HCT116 (cell line): ENCODE results near the gene ANKLE1. TPM values are rescaled to one million over a fixed set of nuclear protein-coding genes. Genes with fewer than 3 reads are reported as not detected.

Experiments
- ATAC-seq: fragments of 200-7000 bp; cut with Tn5 transposase; 2 replicates; pipeline ENCODE4 v1.9.1; 2020; ENCODE audit warnings: mild to moderate bottlenecking, moderate library complexity
- BruUV-seq: library from RNA; stranded (reverse); fragments of 400-500 nt; replicated peaks from 2 replicates; lab custom pipeline; 2021; lab: Mats Ljungman, UMichigan
- CTCF ChIA-PET: fragments of 300-600 bp; sonication (Branson Sonifier 250); formaldehyde crosslinking; loops from one replicate; lab custom pipeline; 2021; ENCODE audit warnings: antibody characterized with exemption; lab: Charles Lee
- POLR2A ChIA-PET: fragments of 300-600, 350-600 bp; sonication (Branson Sonifier 250); formaldehyde crosslinking; loops from one replicate; lab custom pipeline; 2021; ENCODE audit warnings: antibody characterized with exemption; lab: Charles Lee
- RAD21 ChIA-PET, 2 experiments: fragments of 300-600 bp; sonication (Branson Sonifier 250); formaldehyde crosslinking; loops; one replicate each; lab custom pipeline; 2023; ENCODE audit warnings: low total read pairs in 2 of 2; ENCODE audit not compliant: uncharacterized antibody in 2 of 2, unreplicated experiment in 2 of 2, low non-redundant PET in 1 of 2; lab: Charles Lee
- DNase-seq: peaks from one replicate; pipeline ENCODE4 v3.0.0-alpha.2; 2010; ENCODE audit warnings: low read depth, low spot score
- H2AFZ ChIP-seq: fragments of 200-600 bp; shearing (Covaris generic), sonication (generic); 2 replicates; pipeline ENCODE4 v1.6.1; 2017; ENCODE audit warnings: low read depth, mixed run types, mixed read lengths, antibody characterized with exemption, low read length; ENCODE audit not compliant: poor library complexity, severe bottlenecking
- H3K27ac ChIP-seq: 2 replicates; pipeline ENCODE4 v1.5.1; 2012; ENCODE audit warnings: low read depth, low read length
- H3K27me3 ChIP-seq: fragments of 200-600 bp; sonication (generic); 2 replicates; pipeline ENCODE4 v1.6.1; 2016; ENCODE audit warnings: mixed run types, low read length, mixed read lengths; ENCODE audit not compliant: insufficient read depth
- H3K36me3 ChIP-seq, 2 experiments: fragments of 200-500 bp in 1 of 2; fragments of 200-600 bp in 1 of 2; sonication (Bioruptor generic) in 1 of 2; sonication (generic) in 1 of 2; 2 replicates each; pipeline versions ENCODE4 v1.5.1 to v1.6.1; 2014 to 2016; ENCODE audit warnings: low read length in 2 of 2, inconsistent platforms in 1 of 2, mixed read lengths in 1 of 2, mixed run types in 1 of 2; ENCODE audit not compliant: insufficient read depth in 2 of 2, control insufficient read depth in 1 of 2
- H3K4me1 ChIP-seq, 2 experiments: fragments of 200-600 bp in 1 of 2; sonication (generic) in 1 of 2; 2 replicates each; pipeline versions ENCODE4 v1.5.1 to v1.6.1; 2012 to 2017; ENCODE audit warnings: low read length in 2 of 2, inconsistent platforms in 1 of 2, mild to moderate bottlenecking in 1 of 2, mixed read lengths in 1 of 2, mixed run types in 1 of 2, moderate library complexity in 1 of 2; ENCODE audit not compliant: insufficient read depth in 2 of 2, control insufficient read depth in 1 of 2
- H3K4me2 ChIP-seq: fragments of 200-600 bp; sonication (generic); 2 replicates; pipeline ENCODE4 v1.6.1; 2017; ENCODE audit warnings: mixed run types, low read length, mixed read lengths
- H3K4me3 ChIP-seq, 2 experiments: fragments of 200-600 bp in 1 of 2; sonication (generic) in 1 of 2; replicated peaks in 1 of 2; 2 replicates each; pipeline ENCODE4 v1.5.1; 2011 to 2016; ENCODE audit warnings: low read length in 2 of 2, control low read depth in 1 of 2, low read depth in 1 of 2, mild to moderate bottlenecking in 1 of 2, mixed read lengths in 1 of 2, mixed run types in 1 of 2
- H3K79me2 ChIP-seq: fragments of 200-600 bp; sonication (generic); 2 replicates; pipeline ENCODE4 v1.6.1; 2017; ENCODE audit warnings: mild to moderate bottlenecking, mixed run types, low read length, moderate library complexity, mixed read lengths; ENCODE audit not compliant: insufficient read depth
- H3K9ac ChIP-seq: fragments of 200-600 bp; sonication (generic); 2 replicates; pipeline ENCODE4 v1.6.1; 2016; ENCODE audit warnings: low read length, mixed read lengths
- H3K9me2 ChIP-seq: fragments of 200-600 bp; sonication (generic), shearing (Covaris generic); 2 replicates; pipeline ENCODE4 v1.6.1; 2017; ENCODE audit warnings: mixed run types, mild to moderate bottlenecking, moderate library complexity; ENCODE audit not compliant: insufficient read depth
- H3K9me3 ChIP-seq, 2 experiments: fragments of 200-500 bp in 1 of 2; fragments of 200-600 bp in 1 of 2; sonication (Bioruptor generic) in 1 of 2; sonication (generic) in 1 of 2; 2 replicates each; pipeline ENCODE4 v1.6.1; 2014 to 2017; ENCODE audit warnings: low read length in 2 of 2, mixed read lengths in 2 of 2, inconsistent platforms in 1 of 2, low read depth in 1 of 2, mild to moderate bottlenecking in 1 of 2, mixed run types in 1 of 2, moderate library complexity in 1 of 2; ENCODE audit not compliant: control insufficient read depth in 1 of 2, insufficient read depth in 1 of 2
- H4K20me1 ChIP-seq: fragments of 200-600 bp; sonication (generic), shearing (Covaris generic); 2 replicates; pipeline ENCODE4 v1.6.1; 2017; ENCODE audit warnings: mixed run types, mild to moderate bottlenecking, moderate library complexity; ENCODE audit not compliant: insufficient read depth
- CEBPB ChIP-seq: IDR thresholded peaks from 2 replicates; pipeline ENCODE4 v1.6.1; 2012; ENCODE audit warnings: low read depth
- EGR1 ChIP-seq: IDR thresholded peaks from 2 replicates; pipeline ENCODE4 v1.6.1; 2012; ENCODE audit warnings: low read depth
- ELF1 ChIP-seq: IDR thresholded peaks from 2 replicates; pipeline ENCODE4 v1.6.1; 2012; ENCODE audit warnings: low read depth, borderline replicate concordance
- EZH2 ChIP-seq: fragments of 200-600 bp; sonication (generic); IDR thresholded peaks from 2 replicates; pipeline ENCODE4 v1.6.1; 2017; ENCODE audit warnings: antibody characterized with exemption, mixed run types
- FOSL1 ChIP-seq: IDR thresholded peaks from 2 replicates; pipeline ENCODE4 v1.6.1; 2012; ENCODE audit warnings: low read depth
- JUND ChIP-seq: IDR thresholded peaks from 2 replicates; pipeline ENCODE4 v1.6.1; 2012
- POLR2AphosphoS5 ChIP-seq: IDR thresholded peaks from 2 replicates; pipeline ENCODE4 v1.6.1; 2011; ENCODE audit warnings: mild to moderate bottlenecking, low read depth, low read length, moderate library complexity
- RAD21 ChIP-seq: IDR thresholded peaks from 2 replicates; pipeline ENCODE4 v1.6.1; 2012; ENCODE audit warnings: low read depth, mild to moderate bottlenecking
- SP1 ChIP-seq: IDR thresholded peaks from 2 replicates; pipeline ENCODE4 v1.6.1; 2012; ENCODE audit warnings: low read depth
- SRF ChIP-seq: IDR thresholded peaks from 2 replicates; pipeline ENCODE4 v1.6.1; 2012; ENCODE audit warnings: low read depth
- intact Hi-C: fragments of 100-400 bp; cut with micrococcal nuclease; formaldehyde crosslinking; loops from 2 replicates; pipeline ENCODE4 v1.10.0; 2022
- total RNA-seq: library from RNA; stranded (reverse); gene quantifications from one replicate; pipeline ENCODE4 v1.2.1, GENCODE V29; 2021; ENCODE audit not compliant: unreplicated experiment
- TF ChIP-seq, protein P1 (sequence below): IDR thresholded peaks from 2 replicates; pipeline ENCODE4 v1.6.1; 2012
- TF ChIP-seq, protein P2 (sequence below): IDR thresholded peaks from 2 replicates; pipeline ENCODE4 v1.6.1; 2011; ENCODE audit warnings: mild to moderate bottlenecking, low read length, moderate library complexity; ENCODE audit not compliant: insufficient replicate concordance; ENCODE audit errors: extremely low read depth

ANKLE1 gene
- total RNA-seq, 1 experiment from 2014 or later, result 14.8 TPM

DNA sequence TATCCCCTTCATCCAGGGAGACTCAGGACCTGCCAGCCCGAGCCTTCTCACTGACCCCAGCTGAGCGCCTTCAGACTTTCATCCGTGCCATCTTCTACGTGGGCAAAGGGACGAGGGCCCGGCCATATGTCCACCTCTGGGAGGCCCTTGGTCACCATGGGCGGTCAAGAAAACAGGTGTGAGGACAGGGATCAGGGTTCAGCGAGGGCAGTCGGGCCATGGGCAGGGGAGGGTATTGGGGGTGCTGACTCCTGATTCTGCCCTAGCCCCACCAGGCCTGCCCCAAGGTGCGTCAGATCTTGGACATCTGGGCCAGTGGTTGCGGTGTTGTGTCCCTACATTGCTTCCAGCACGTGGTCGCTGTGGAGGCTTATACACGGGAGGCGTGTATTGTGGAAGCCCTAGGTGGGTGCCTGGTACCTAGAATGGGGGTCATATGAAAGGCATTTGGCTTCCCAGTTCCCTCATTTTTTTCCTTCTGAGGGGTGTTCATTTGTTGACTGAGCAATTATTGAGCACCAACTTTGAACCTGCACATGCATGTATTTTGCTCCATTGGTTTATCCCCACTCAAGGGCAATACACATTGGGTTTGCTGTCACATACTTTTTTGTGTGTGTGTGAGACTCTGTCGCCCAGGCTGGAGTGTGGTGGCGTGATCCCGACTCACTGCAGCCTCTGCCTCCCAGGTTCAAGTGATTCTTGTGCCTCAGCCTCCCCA lies 3.9 kb downstream of the ANKLE1 start:
- Histone ChIP-seq H3K9me3 (no peaks in the 10 kb centered on the region), H3K4me2 (no peak overlapping the region), H3K79me2 (peaks cover 12% of the 10 kb centered on the region; the same call in 1 of the 2 replicates), H3K36me3 (peaks cover 0 to 6% of the 10 kb centered on the region in 2 experiments; a peak in 1 of 4 replicates), H3K4me3 (no peak overlapping the region), H2AFZ (no peak overlapping the region), H4K20me1 (no peaks in the 10 kb centered on the region), H3K27me3 (no peaks in the 10 kb centered on the region), H3K4me1 (peaks cover 0 to 37% of the 10 kb centered on the region in 2 experiments; a peak in 2 of 4 replicates), H3K9me2 (no peaks in the 10 kb centered on the region), H3K9ac (no peak overlapping the region), H3K27ac (no peak overlapping the region)
- POLR2A ChIA-PET, result no interaction called here
- ATAC-seq (no peak), DNase-seq (no peak)
- intact Hi-C loops, result no loop called here
- BruUV-seq, result no TSS peak
- CTCF ChIA-PET, result no interaction called here
- RAD21 ChIA-PET, result no interaction called here
- TF ChIP-seq JUND, result no peak
- no peak for TF ChIP-seq EZH2
- no peak for TF ChIP-seq RAD21
- TF ChIP-seq SP1, result no peak
- TF ChIP-seq ELF1, result no peak
- no peak for TF ChIP-seq SRF
- TF ChIP-seq, protein P1, sequence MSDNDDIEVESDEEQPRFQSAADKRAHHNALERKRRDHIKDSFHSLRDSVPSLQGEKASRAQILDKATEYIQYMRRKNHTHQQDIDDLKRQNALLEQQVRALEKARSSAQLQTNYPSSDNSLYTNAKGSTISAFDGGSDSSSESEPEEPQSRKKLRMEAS, result no peak
- TF ChIP-seq, protein P2, sequence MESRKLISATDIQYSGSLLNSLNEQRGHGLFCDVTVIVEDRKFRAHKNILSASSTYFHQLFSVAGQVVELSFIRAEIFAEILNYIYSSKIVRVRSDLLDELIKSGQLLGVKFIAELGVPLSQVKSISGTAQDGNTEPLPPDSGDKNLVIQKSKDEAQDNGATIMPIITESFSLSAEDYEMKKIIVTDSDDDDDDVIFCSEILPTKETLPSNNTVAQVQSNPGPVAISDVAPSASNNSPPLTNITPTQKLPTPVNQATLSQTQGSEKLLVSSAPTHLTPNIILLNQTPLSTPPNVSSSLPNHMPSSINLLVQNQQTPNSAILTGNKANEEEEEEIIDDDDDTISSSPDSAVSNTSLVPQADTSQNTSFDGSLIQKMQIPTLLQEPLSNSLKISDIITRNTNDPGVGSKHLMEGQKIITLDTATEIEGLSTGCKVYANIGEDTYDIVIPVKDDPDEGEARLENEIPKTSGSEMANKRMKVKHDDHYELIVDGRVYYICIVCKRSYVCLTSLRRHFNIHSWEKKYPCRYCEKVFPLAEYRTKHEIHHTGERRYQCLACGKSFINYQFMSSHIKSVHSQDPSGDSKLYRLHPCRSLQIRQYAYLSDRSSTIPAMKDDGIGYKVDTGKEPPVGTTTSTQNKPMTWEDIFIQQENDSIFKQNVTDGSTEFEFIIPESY, result no peak
- TF ChIP-seq CEBPB, result no peak
- TF ChIP-seq EGR1, result no peak
- TF ChIP-seq FOSL1, result no peak
- no peak for TF ChIP-seq POLR2AphosphoS5
